ENCODE measurements around the gene SETSIP.
"Not testable (repeated sequence)": the region's sequence is repeated elsewhere in the genome, so short reads cannot be mapped to it uniquely, and the experiment has no call there.

The SETSIP gene, protein sequence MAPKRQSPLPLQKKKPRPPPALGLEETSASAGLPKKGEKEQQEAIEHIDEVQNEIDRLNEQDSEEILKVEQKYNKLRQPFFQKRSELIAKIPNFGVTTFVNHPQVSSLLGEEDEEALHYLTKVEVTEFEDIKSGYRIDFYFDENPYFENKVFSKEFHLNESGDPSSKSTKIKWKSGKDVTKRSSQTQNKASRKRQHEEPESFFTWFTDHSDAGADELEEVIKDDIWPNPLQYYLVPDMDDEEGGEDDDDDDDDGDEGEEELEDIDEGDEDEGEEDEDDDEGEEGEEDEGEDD

DNA sequence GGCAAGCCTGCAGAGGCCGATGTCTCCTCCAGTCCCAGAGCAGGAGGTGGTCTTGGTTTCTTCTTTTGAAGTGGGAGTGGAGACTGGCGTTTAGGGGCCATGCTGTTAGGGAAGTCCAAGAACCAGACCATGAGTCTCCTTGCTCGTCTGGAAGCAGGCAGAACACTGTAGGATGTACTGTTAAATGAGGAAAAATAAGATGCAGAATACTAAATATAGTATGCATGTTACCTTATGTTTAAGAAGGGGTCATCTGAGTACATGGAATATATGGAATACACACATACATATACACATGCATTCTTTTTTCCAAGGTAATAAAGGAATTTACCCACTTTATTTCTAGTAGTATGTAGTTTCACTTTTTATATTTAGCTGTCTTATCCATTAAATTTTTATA is at the start of gene SETSIP:
TSS of gene SETSIP (minus strand) at position 101 of the 400 bp plus-strand sequence. CDS start at position 101, 0 bp downstream.
- no peak for DNase-seq (ENCODE audit: low spot score)

DNA sequence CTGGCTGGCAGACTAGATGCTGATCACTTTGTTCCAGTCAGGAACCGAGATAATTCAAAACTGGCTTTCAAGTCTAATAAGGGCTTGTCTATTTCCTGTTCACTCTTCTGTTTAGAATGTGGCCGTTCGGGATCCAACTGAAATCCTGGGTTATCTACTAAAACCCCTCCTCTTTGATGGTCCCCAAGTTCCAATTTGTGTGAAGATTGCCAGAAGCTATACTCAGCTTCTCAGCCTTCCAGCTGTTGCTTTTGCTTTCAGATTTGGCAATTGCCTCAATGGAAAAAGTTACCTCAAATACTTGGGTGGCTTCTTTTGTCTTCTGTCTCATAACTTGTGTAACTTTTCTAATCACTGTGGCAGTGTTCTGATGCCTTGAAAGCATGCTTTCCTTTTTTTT is 48.7 kb upstream of the SETSIP start:
- no peak for DNase-seq (ENCODE audit: low spot score)

DNA sequence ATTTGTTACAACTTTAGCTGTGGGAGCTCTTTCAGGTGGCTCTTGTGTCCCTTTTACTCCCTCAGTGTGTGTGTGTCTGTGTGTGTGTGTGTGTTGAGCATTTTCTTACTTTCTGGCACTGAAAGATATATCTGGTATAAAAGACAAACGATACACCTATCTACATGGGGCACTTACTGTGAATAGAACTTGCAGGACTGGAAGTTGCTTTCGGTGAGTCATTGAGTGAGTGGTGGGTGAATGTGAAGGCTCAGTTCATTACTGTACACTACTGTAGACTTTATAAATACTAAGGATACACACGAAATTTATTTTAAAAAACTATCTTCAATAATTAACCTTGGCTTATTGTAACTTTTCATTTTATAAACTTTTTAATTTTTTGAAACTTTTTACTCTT is 43.6 kb upstream of the SETSIP start:
- no peak for DNase-seq (ENCODE audit: low spot score)

DNA sequence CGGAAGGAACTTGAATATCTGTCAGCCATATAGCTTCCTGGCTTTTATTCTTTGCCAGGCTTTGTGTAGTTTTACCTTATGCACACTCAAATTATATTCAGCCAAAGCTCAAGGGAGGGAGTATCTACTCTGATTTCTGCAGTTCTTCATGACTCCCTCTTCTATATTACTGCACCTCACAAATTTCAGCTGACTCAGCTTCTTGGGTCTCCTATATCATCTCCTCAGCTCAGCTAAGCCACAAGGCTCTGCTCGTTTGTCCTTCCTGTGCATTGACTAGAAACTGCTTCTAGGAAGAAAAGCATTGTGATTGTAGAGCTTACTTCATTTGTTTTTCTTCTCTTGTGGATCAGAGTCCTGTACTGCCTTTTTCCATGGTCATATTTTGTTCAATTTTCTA is 42.3 kb upstream of the SETSIP start:
- DNase-seq (ENCODE audit: low spot score), result no peak

DNA sequence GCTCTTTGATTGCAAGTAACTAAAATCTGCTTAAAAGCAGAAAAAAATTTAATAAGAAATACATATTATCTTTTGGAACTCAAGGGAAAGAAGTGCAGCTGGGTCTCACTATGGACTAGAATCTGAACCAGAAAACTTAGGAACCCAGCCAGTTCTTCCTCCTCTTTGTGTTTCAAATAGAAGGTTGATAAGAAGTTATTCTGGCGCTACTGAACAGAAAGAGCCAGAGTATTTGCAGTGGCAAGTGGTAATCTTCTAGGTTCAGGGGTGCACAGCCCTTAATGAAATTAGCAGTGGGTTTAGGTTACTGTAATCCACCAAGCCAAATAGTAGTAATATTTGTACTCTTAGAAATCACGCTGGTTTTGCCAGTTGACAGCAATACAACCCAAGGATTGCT is 33.4 kb upstream of the SETSIP start:
- no peak for DNase-seq (ENCODE audit: low spot score)

DNA sequence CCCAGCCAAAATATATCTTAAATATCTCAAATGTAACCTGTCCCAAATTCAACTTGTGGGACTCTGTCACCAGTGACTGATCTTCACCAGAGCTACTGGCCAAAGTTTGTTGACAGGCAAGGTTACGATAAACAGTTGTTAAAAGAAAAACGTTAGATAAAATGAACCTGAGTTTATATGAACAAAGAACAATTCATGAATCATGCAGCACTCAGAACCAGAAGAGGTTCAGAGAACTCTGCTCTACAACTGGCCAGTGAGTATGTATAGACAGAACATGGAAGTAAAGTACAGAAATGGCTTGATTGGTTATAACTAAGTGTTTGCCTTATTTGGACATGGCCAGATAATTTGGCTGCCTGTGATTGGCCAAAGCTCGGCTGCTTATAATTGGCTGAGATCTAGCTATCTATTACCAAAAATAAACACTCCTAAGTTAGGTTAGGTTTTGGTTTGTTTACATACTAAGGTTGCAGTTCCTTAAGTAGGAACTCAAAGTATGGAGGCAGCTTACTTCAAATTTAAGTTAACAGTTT is 30.4 kb upstream of the SETSIP start:
- no peak for DNase-seq (ENCODE audit: low spot score)

DNA sequence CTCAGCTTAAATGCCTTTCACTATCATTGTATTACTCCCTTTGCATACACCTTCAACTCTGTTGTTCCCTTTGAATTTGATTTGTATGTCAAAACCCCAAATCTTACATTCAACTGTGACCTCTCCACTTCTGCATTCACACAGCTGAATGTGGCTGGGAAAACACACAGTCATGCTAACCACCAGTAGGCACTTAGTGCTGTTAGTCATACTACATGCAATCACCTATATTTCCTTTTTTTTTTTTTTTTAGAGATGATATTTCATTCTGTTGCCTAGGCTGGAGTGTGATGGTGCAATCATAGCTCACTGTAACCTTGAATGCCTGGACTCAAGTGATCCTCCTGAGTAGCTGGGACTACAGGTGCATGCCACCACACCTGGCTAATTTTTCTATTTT is 21.1 kb upstream of the SETSIP start:
- DNase-seq (ENCODE audit: low spot score), result no peak

DNA sequence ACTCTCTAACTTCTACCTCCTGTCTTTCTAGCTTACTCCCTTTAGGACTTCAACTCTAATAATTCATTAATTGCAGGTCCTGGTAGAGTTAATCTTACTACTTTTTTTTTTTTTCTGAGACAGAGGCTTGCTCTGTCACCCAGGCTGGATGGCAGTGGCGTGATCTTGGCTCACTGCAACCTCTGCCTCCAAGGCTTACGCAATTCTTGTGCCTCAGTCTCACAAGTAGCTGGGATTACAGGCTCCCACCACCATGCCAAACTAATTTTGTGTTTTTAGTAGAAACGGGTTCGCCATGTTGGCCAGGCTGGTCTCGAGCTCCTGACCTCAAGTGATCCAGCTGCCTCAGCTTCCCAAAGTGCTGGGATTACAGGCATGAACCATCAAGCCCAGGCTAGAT is 20.7 kb upstream of the SETSIP start:
- DNase-seq (ENCODE audit: low spot score), result no peak

DNA sequence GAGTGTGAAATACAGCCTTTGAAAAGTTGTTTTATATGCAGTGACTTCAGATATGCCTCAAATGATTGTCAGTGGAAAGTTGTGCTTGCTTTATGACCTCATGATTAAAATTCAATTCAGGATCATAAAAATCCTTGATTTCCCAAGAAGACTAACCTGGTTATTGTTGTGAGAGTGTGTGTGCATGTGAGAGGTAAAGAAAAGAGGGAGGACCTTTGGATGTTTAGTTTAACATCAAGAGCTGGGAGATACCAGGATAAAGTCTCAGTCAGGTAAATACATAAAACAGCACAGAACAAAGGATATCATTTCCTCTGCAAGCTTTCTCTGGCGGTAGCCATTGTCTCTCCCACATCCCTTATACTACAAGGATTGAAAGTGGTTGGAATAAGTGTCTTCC is 19.4 kb upstream of the SETSIP start:
- DNase-seq (ENCODE audit: low spot score), result no peak

DNA sequence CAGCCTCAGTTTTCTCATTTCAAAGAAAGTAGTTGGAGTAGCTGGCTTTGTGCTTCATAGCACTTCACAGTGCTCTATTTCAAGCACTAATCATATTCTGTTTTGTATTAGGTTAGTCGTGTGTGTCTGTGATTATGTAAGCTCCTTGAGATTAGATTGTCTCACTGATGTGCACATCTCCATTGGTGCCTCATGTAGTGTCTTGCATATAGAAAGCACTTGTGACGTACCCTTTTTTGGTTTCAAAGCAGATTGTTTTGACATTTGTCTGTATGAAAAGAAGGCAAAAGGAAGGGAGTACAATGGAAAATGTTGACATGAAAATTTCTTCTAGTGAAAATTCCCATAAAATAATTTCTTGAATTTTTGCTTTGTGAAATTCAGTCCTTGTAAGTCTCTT is 18.9 kb upstream of the SETSIP start:
- no peak for DNase-seq (ENCODE audit: low spot score)

DNA sequence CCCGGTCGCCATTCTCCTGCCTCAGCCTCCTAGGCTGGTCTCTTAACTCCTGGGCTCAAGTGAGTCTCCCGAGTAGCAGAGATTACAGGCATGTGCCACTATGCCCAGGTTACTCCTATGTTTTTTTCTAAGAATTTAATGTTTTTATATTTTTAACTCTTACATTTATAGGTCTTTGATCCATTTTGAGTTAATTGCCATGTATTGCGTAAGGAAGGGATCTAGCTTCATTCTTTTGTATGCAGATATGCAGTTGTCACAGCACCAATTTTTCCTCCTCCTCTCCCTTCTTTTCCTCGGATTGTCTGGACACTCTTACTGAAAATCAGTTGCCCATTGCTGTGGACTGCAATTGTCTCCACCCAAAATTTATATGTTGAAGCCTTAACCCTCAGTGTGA is 16.4 kb upstream of the SETSIP start:
- DNase-seq (ENCODE audit: low spot score), result no peak

DNA sequence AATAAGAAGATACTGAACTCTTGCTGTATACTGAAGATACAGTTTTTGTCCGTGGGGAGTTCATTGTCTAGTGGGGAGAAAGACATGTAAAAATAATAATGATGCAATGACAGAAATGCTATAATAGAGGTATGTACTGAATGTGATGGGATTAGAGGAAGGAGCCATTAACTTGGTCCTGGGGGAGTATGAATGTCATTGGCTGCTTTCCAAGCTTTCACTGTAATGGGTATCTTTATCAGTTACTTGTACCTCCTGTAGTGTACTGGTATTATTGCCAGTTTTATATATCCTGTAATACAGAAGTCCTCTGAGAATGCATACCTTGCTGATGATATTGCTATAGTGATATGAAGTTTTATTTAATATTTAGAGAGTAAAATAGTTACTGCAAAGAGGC is 12.3 kb upstream of the SETSIP start:
- no peak for DNase-seq (ENCODE audit: low spot score)

DNA sequence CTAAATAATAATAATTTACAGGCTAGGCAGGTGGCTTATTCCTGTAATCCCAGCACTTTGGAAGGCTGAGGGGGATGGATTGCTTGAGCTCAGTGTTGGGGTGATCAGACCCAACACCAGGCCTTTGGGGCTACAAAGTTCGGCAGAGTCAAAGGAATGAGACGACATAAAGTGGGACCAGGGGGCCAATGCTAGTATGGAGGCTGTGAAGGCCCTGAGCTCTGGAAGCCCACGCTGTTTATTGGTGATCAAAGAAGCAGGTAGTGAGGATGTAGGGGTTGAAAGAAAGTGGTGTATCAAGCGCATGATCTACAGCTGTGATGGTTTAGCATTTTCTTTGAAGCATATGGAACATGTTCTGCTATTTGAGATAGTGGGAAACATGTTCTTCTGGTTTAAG is 10.5 kb upstream of the SETSIP start:
- DNase-seq (ENCODE audit: low spot score), result no peak

DNA sequence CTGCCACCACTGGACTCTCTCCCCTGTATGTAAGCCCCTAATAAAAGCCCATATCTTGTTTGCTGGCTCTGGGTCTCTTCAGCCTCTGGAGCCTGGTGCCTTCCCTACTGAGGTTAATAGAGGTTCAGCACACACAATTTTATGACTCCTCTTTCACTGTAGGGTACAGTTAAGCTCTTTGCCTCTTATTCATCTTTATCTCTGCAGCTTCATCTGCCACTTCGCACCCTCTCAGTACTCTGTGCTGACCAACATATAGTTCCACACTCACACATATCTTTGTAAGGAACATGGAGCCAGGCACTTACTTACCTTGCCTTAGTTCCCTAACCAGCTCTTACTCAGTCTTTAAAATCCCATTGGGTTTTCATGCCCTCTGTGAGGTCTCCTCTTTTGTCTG is 9.4 kb upstream of the SETSIP start:
- no peak for DNase-seq (ENCODE audit: low spot score)

DNA sequence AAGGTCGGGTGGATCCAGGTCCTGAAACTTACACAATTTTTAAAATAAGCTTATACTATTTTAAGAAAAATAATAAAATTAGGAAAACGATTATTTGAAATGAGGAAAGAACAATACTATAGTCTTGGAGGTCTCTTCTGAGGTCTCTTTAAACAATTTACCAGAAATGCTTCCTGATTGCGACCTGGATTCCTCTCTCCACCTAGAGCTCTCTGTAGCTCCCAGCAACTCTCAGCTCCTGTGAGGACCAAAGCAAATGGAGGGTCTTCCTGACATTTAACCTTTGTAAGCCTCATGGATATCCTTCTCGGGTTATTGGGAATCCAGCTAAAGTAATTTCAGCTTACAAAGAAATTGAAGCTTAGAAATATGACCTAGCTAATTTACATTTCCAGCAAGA is 5.8 kb upstream of the SETSIP start:
- no peak for DNase-seq (ENCODE audit: low spot score)

DNA sequence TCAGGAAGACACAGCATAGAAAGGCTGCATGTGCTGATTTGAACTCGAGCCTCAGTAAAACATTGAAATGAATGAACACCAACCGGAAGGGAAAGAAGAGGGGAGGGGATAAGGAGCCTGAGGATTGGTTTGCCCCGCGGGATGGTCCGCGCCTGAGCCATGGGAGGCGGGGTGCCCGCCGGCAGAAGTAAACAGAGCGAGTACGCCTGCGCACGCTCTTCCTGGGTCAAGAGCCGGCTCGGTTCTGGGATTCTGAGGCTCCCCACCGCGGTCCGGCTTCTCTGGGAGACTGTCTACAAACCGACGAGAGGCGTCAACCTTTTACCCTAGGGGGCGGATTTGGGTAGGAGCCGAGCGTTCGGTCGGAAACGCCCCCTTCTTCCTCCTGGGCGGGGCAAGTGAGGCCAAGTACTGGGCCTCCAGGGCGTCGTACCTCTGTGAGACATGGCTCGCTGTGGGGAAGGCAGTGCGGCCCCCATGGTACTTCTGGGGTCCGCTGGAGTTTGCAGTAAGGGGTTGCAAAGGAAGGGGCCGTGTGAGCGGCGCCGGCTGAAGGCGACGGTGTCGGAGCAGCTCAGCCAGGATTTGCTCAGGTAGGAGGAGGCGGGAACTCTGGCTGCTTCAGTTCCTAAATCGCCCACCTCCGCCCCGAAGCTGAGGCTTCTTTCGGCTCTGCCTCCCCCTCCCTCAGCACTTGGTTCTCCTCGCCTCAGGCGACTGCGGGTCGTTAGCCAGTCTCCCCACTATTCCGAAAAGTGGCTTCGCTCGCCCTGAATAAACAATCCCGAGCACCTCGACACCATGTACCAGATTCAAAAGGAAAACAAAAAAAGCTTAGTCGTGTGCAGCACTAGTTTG is 5.1 kb upstream of the SETSIP start, which contains the start of gene BTBD8:
TSS of gene BTBD8 (plus strand) at position 218 of the 858 bp plus-strand sequence. CDS start at position 445, 227 bp downstream.
- DNase-seq (ENCODE audit: low spot score), result peak; percentile 84

DNA sequence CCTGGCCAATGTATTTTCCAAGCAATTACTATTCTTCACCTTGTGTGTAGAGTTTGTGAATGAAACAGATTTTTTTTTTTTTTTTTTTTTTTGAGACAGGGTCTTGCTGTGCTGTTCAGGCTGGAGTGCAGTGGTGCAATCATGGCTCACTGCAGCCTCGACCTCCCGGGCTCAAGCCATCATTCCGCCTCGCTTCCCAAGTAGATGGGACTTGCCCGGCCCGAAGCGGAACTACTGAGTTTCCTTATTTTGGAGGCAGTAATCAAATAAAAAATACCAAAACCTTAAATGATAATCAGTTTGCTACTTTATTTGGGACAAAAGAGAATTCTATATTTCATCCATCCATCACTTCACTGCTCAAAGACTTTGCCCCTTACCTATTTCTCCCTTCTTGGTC is 4.2 kb upstream of the SETSIP start:
- no peak for DNase-seq (ENCODE audit: low spot score)

DNA sequence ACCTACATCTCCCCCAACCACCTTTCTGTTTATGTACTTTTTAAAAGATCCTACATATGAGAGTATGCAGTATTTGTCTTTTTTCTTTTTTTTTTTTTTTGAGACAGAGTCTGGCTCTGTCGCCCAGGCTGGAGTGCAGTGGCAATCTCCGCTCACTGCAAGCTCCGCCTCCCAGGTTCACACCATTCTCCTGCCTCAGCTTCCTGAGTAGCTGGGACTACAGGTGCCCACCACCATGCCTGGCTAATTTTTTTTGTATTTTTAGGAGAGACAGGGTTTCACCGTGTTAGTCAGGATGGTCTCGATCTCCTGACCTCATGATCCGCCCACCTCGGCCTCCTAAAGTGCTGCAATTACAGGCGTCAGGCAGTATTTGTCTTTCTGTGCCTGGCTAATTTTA is 2.9 kb upstream of the SETSIP start:
- DNase-seq (ENCODE audit: low spot score), result not testable (repeated sequence)

DNA sequence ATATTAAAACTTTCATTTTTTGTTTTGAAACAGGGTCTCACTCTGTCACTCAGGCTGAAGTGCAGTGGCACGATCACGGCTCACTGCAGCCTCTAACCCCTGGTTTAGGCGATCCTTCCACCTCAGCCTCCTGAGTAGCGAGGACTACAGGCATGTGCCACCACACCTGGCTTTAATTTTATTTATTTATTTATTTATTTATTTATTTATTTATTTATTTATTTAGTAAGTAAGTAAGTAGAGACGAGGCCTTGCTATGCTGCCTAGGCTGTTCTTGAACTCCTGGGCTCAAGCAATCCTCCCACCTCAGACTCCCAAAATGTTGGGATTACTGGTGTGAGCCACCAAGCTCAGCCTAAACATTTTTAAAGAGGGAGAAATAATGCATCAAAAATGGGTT is 1.2 kb upstream of the SETSIP start:
- no peak for DNase-seq (ENCODE audit: low spot score)

DNA sequence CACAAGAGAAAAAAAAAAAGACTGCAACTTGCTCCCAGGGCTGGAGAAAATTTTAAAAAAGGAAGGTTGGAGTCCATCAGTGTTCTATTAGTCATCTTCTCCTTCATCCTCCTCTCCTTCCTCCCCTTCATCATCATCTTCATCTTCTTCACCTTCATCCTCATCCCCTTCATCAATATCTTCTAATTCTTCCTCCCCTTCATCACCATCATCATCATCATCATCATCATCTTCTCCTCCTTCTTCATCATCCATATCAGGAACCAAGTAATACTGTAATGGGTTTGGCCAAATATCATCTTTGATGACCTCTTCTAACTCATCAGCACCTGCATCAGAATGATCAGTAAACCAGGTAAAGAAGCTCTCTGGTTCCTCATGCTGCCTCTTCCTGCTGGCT is 765 bp downstream of the SETSIP start:
- DNase-seq (ENCODE audit: low spot score), result not testable (repeated sequence)

DNA sequence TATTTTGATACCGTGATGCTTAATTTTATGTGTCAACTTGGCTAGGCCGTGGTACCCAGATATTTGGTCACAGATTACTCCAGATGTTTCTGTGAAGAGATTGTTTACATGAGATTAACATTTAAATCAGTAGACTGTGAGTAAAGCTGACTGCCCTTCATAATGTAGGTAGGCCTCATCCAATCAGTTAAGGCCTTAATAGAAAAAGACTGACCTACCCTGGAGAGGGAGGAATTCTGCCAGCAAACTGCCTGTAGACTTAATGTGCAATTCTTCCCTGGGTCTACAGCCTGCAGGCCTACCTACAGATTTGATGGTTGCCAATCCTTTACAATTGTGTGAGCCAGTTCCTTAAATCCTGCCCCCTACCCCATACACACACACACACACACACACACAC is 4.3 kb downstream of the SETSIP start:
- DNase-seq (ENCODE audit: low spot score), result no peak

DNA sequence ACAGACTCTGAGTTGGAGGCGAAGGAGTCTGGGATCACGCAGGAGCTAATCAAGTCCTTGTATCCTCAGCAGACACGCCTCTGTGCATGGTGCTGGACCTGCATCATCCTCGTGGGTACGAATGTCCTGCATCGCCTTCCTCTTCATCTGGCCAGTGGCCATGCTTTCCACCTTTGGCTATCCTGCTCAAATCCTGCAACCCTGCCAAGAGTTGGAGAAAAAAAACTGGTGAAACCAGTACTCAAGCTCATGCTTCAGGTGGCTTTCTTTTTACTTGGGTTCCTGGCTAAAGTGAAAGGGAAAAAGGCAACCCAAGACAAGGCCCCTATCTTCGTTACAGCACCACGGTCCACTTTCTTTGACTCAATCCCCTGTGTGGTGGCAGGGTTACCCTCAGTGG is 8.9 kb downstream of the SETSIP start:
- no peak for DNase-seq (ENCODE audit: low spot score)

DNA sequence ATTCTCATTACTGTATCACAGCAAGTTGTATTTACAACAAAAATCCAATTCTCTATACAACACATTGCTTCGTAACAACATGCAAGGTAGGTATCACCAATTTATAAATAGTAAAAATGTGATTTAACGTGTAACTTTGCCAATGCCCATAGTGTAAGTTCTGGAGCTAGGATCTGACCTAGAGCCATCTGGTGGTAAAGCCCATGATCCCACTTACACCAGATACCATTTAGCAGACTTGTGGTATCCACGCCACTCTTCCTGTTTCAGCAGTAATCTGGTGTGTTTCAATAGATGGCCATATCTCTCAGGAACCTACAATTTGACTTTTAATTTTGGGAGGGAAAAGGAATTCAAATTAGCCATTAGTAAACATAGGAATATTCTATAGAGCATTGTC is 10.2 kb downstream of the SETSIP start:
- no peak for DNase-seq (ENCODE audit: low spot score)
